HCT116 (cell line): ENCODE results near the gene ARPC5. TPM values are rescaled to one million over a fixed set of nuclear protein-coding genes. Genes with fewer than 3 reads are reported as not detected.

Experiments
- ATAC-seq: fragments of 200-7000 bp; cut with Tn5 transposase; 2 replicates; pipeline ENCODE4 v1.9.1; 2020; ENCODE audit warnings: mild to moderate bottlenecking, moderate library complexity
- BruUV-seq: library from RNA; stranded (reverse); fragments of 400-500 nt; replicated peaks from 2 replicates; lab custom pipeline; 2021; lab: Mats Ljungman, UMichigan
- CTCF ChIA-PET: fragments of 300-600 bp; sonication (Branson Sonifier 250); formaldehyde crosslinking; loops from one replicate; lab custom pipeline; 2021; ENCODE audit warnings: antibody characterized with exemption; lab: Charles Lee
- POLR2A ChIA-PET: fragments of 300-600, 350-600 bp; sonication (Branson Sonifier 250); formaldehyde crosslinking; loops from one replicate; lab custom pipeline; 2021; ENCODE audit warnings: antibody characterized with exemption; lab: Charles Lee
- RAD21 ChIA-PET, 2 experiments: fragments of 300-600 bp; sonication (Branson Sonifier 250); formaldehyde crosslinking; loops; one replicate each; lab custom pipeline; 2023; ENCODE audit warnings: low total read pairs in 2 of 2; ENCODE audit not compliant: uncharacterized antibody in 2 of 2, unreplicated experiment in 2 of 2, low non-redundant PET in 1 of 2; lab: Charles Lee
- DNase-seq: peaks from one replicate; pipeline ENCODE4 v3.0.0-alpha.2; 2010; ENCODE audit warnings: low read depth, low spot score
- H2AFZ ChIP-seq: fragments of 200-600 bp; shearing (Covaris generic), sonication (generic); 2 replicates; pipeline ENCODE4 v1.6.1; 2017; ENCODE audit warnings: low read depth, mixed run types, mixed read lengths, antibody characterized with exemption, low read length; ENCODE audit not compliant: poor library complexity, severe bottlenecking
- H3K27ac ChIP-seq: 2 replicates; pipeline ENCODE4 v1.5.1; 2012; ENCODE audit warnings: low read depth, low read length
- H3K27me3 ChIP-seq: fragments of 200-600 bp; sonication (generic); 2 replicates; pipeline ENCODE4 v1.6.1; 2016; ENCODE audit warnings: mixed run types, low read length, mixed read lengths; ENCODE audit not compliant: insufficient read depth
- H3K36me3 ChIP-seq, 2 experiments: fragments of 200-500 bp in 1 of 2; fragments of 200-600 bp in 1 of 2; sonication (Bioruptor generic) in 1 of 2; sonication (generic) in 1 of 2; 2 replicates each; pipeline versions ENCODE4 v1.5.1 to v1.6.1; 2014 to 2016; ENCODE audit warnings: low read length in 2 of 2, inconsistent platforms in 1 of 2, mixed read lengths in 1 of 2, mixed run types in 1 of 2; ENCODE audit not compliant: insufficient read depth in 2 of 2, control insufficient read depth in 1 of 2
- H3K4me1 ChIP-seq, 2 experiments: fragments of 200-600 bp in 1 of 2; sonication (generic) in 1 of 2; 2 replicates each; pipeline versions ENCODE4 v1.5.1 to v1.6.1; 2012 to 2017; ENCODE audit warnings: low read length in 2 of 2, inconsistent platforms in 1 of 2, mild to moderate bottlenecking in 1 of 2, mixed read lengths in 1 of 2, mixed run types in 1 of 2, moderate library complexity in 1 of 2; ENCODE audit not compliant: insufficient read depth in 2 of 2, control insufficient read depth in 1 of 2
- H3K4me2 ChIP-seq: fragments of 200-600 bp; sonication (generic); 2 replicates; pipeline ENCODE4 v1.6.1; 2017; ENCODE audit warnings: mixed run types, low read length, mixed read lengths
- H3K4me3 ChIP-seq, 2 experiments: fragments of 200-600 bp in 1 of 2; sonication (generic) in 1 of 2; replicated peaks in 1 of 2; 2 replicates each; pipeline ENCODE4 v1.5.1; 2011 to 2016; ENCODE audit warnings: low read length in 2 of 2, control low read depth in 1 of 2, low read depth in 1 of 2, mild to moderate bottlenecking in 1 of 2, mixed read lengths in 1 of 2, mixed run types in 1 of 2
- H3K79me2 ChIP-seq: fragments of 200-600 bp; sonication (generic); 2 replicates; pipeline ENCODE4 v1.6.1; 2017; ENCODE audit warnings: mild to moderate bottlenecking, mixed run types, low read length, moderate library complexity, mixed read lengths; ENCODE audit not compliant: insufficient read depth
- H3K9ac ChIP-seq: fragments of 200-600 bp; sonication (generic); 2 replicates; pipeline ENCODE4 v1.6.1; 2016; ENCODE audit warnings: low read length, mixed read lengths
- H3K9me2 ChIP-seq: fragments of 200-600 bp; sonication (generic), shearing (Covaris generic); 2 replicates; pipeline ENCODE4 v1.6.1; 2017; ENCODE audit warnings: mixed run types, mild to moderate bottlenecking, moderate library complexity; ENCODE audit not compliant: insufficient read depth
- H3K9me3 ChIP-seq, 2 experiments: fragments of 200-500 bp in 1 of 2; fragments of 200-600 bp in 1 of 2; sonication (Bioruptor generic) in 1 of 2; sonication (generic) in 1 of 2; 2 replicates each; pipeline ENCODE4 v1.6.1; 2014 to 2017; ENCODE audit warnings: low read length in 2 of 2, mixed read lengths in 2 of 2, inconsistent platforms in 1 of 2, low read depth in 1 of 2, mild to moderate bottlenecking in 1 of 2, mixed run types in 1 of 2, moderate library complexity in 1 of 2; ENCODE audit not compliant: control insufficient read depth in 1 of 2, insufficient read depth in 1 of 2
- H4K20me1 ChIP-seq: fragments of 200-600 bp; sonication (generic), shearing (Covaris generic); 2 replicates; pipeline ENCODE4 v1.6.1; 2017; ENCODE audit warnings: mixed run types, mild to moderate bottlenecking, moderate library complexity; ENCODE audit not compliant: insufficient read depth
- ATF3 ChIP-seq: IDR thresholded peaks from 2 replicates; pipeline ENCODE4 v1.6.1; 2012
- CEBPB ChIP-seq: IDR thresholded peaks from 2 replicates; pipeline ENCODE4 v1.6.1; 2012; ENCODE audit warnings: low read depth
- CTCF ChIP-seq, 3 experiments: fragments of 200-600 bp in 1 of 3; sonication (generic) in 1 of 3; IDR thresholded peaks in 2 of 3; conservative IDR thresholded peaks in 1 of 3; 2 replicates each; pipeline ENCODE4 v1.5.1; 2012 to 2017; ENCODE audit warnings: low read depth in 2 of 3, low read length in 2 of 3, antibody characterized with exemption in 1 of 3, borderline replicate concordance in 1 of 3, control low read depth in 1 of 3, mild to moderate bottlenecking in 1 of 3, mixed read lengths in 1 of 3, mixed run types in 1 of 3, moderate library complexity in 1 of 3; ENCODE audit not compliant: insufficient read depth in 1 of 3
- EGR1 ChIP-seq: IDR thresholded peaks from 2 replicates; pipeline ENCODE4 v1.6.1; 2012; ENCODE audit warnings: low read depth
- EZH2phosphoT487 ChIP-seq: fragments of 200-600 bp; IDR thresholded peaks from 2 replicates; pipeline ENCODE4 v1.6.1; 2018; ENCODE audit warnings: antibody characterized with exemption, borderline replicate concordance
- FOSL1 ChIP-seq: IDR thresholded peaks from 2 replicates; pipeline ENCODE4 v1.6.1; 2012; ENCODE audit warnings: low read depth
- POLR2A ChIP-seq: IDR thresholded peaks from 2 replicates; pipeline ENCODE4 v1.7.0; 2011; ENCODE audit warnings: borderline replicate concordance; ENCODE audit not compliant: insufficient read depth, insufficient read length; ENCODE audit errors: extremely low read depth
- RAD21 ChIP-seq: IDR thresholded peaks from 2 replicates; pipeline ENCODE4 v1.6.1; 2012; ENCODE audit warnings: low read depth, mild to moderate bottlenecking
- YY1 ChIP-seq: IDR thresholded peaks from 2 replicates; pipeline ENCODE4 v1.6.1; 2011; ENCODE audit warnings: low read length, low read depth, moderate library complexity, mild to moderate bottlenecking; ENCODE audit not compliant: insufficient replicate concordance; ENCODE audit errors: extremely low read depth
- ZNF274 ChIP-seq: fragments of 200-500 bp; sonication (Bioruptor generic); IDR thresholded peaks from 2 replicates; pipeline ENCODE4 v1.6.1; 2014; ENCODE audit warnings: mild to moderate bottlenecking, low read depth, low read length, inconsistent platforms
- intact Hi-C: fragments of 100-400 bp; cut with micrococcal nuclease; formaldehyde crosslinking; loops from 2 replicates; pipeline ENCODE4 v1.10.0; 2022
- total RNA-seq: library from RNA; stranded (reverse); gene quantifications from one replicate; pipeline ENCODE4 v1.2.1, GENCODE V29; 2021; ENCODE audit not compliant: unreplicated experiment

ARPC5 gene
- total RNA-seq, 1 experiment from 2014 or later: 71.5 TPM

- no peak for DNase-seq
- no TSS peak for BruUV-seq
- Histone ChIP-seq H3K4me3 (no peak overlapping the region), H3K27ac (no peak overlapping the region), H3K4me1 (no peaks in the 10 kb centered on the region), H3K4me2 (no peak overlapping the region), H2AFZ (no peak overlapping the region), H3K27me3 (no peaks in the 10 kb centered on the region), H3K9me3 (no peaks in the 10 kb centered on the region), H4K20me1 (no peaks in the 10 kb centered on the region), H3K9me2 (no peaks in the 10 kb centered on the region), H3K9ac (no peak overlapping the region), H3K36me3 (no peaks in the 10 kb centered on the region), H3K79me2 (no peaks in the 10 kb centered on the region)
- POLR2A ChIA-PET: interaction anchor here (0.6 kb wide), 1 partner anchor 9 kb away, joined by 3 read pairs; no protein-coding TSS in a partner anchor
- no peak for ATAC-seq
- RAD21 ChIA-PET: no interaction called here
- CTCF ChIA-PET: interaction anchor here (0.7 to 1.4 kb wide), 2 partner anchors 9 to 20 kb away, joined by 3 to 4 read pairs; no protein-coding TSS in a partner anchor
- no peak for TF ChIP-seq EGR1
- no peak for TF ChIP-seq YY1
- intact Hi-C loops: no loop called here
Observed at GRCh38 chr1:183600634-183601033, 34.9 kb downstream of the ARPC5 start.

GRCh38 chr1:183600136-183600535, 35.4 kb downstream of the ARPC5 start:
- CTCF ChIA-PET: interaction anchor here (0.7 to 1.4 kb wide), 2 partner anchors 9 to 20 kb away, joined by 3 to 4 read pairs; no protein-coding TSS in a partner anchor
- no peaks in the 10 kb centered on the region for H3K27me3 ChIP-seq
- POLR2A ChIA-PET: no interaction called here
- no peaks in the 10 kb centered on the region for H3K36me3 ChIP-seq
- TF ChIP-seq ZNF274 (no peak), FOSL1 (no peak), CTCF (IDR thresholded peaks at IDR 0.05 in 2 of 3, conservative IDR thresholded peaks at IDR 0.05 in 1 of 3; ENCODE audit: borderline replicate concordance in 1 of 3, insufficient read depth in 1 of 3, low read depth in 2 of 3, low read length in 2 of 3) (no peak), EGR1 (no peak), ATF3 (no peak), EZH2phosphoT487 (no peak), POLR2A (no peak), CEBPB (no peak), RAD21 (no peak)
- BruUV-seq: no TSS peak
- H3K79me2 ChIP-seq: no peaks in the 10 kb centered on the region
- H3K4me2 ChIP-seq: no peak overlapping the region
- no peak overlapping the region for H3K27ac ChIP-seq
- H3K4me1 ChIP-seq: no peaks in the 10 kb centered on the region
- RAD21 ChIA-PET: no interaction called here
- no peaks in the 10 kb centered on the region for H3K9me3 ChIP-seq
- ATAC-seq: no peak
- H2AFZ ChIP-seq: no peak overlapping the region
- DNase-seq: no peak
- no peak overlapping the region for H3K4me3 ChIP-seq
- no peaks in the 10 kb centered on the region for H4K20me1 ChIP-seq
- no peaks in the 10 kb centered on the region for H3K9me2 ChIP-seq
- no peak overlapping the region for H3K9ac ChIP-seq
- intact Hi-C loops: no loop called here
